ENCODE measurements around the gene CCDC24.

DNA sequence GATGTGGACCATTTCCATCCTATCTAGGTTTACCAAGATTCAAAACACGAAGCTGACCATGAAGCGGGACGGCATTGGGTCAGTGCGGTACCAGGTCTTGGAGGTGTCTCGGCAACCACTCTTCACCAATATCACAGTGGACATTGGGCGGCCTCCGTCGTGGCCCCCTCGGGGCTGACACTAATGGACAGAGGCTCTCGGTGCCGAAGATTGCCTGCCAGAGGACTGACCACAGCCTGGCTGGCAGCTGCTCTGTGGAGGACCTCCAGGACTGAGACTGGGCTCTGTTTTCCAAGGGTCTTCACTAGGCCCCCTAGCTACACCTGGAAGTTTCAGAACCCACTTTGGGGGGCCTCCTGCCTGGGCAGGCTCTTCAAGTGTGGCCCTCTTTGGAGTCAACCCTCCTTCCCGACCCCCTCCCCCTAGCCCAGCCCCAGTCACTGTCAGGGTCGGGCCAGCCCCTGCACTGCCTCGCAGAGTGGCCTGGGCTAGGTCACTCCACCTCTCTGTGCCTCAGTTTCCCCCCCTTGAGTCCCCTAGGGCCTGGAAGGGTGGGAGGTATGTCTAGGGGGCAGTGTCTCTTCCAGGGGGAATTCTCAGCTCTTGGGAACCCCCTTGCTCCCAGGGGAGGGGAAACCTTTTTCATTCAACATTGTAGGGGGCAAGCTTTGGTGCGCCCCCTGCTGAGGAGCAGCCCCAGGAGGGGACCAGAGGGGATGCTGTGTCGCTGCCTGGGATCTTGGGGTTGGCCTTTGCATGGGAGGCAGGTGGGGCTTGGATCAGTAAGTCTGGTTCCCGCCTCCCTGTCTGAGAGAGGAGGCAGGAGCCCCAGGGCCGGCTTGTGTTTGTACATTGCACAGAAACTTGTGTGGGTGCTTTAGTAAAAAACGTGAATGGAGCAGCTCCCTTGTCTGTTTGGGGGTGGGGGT is 864 bp upstream of the CCDC24 start:
- TF ChIP-seq CEBPB (IDR thresholded peaks at IDR 0.05) (no peak), YY1 (IDR thresholded peaks at IDR 0.05; ENCODE audit: low read depth) (no peak), RAD21 (IDR thresholded peaks at IDR 0.05; ENCODE audit: low read depth) (no peak), EP300 (IDR thresholded peaks at IDR 0.05; ENCODE audit: borderline replicate concordance) (no peak), TAF1 (IDR thresholded peaks at IDR 0.05; ENCODE audit: low read depth) (no peak), TEAD4 (IDR thresholded peaks at IDR 0.05) (no peak), CREB1 (IDR thresholded peaks at IDR 0.05; ENCODE audit: low read depth) (no peak), EGR1 (IDR thresholded peaks at IDR 0.05) (no peak), NFIC (IDR thresholded peaks at IDR 0.05) (no peak), FOXM1 (IDR thresholded peaks at IDR 0.05; ENCODE audit: borderline replicate concordance, low read depth) (no peak), ZBTB7A (IDR thresholded peaks at IDR 0.05; ENCODE audit: low read depth) (no peak)
- TF ChIP-seq, protein P1, sequence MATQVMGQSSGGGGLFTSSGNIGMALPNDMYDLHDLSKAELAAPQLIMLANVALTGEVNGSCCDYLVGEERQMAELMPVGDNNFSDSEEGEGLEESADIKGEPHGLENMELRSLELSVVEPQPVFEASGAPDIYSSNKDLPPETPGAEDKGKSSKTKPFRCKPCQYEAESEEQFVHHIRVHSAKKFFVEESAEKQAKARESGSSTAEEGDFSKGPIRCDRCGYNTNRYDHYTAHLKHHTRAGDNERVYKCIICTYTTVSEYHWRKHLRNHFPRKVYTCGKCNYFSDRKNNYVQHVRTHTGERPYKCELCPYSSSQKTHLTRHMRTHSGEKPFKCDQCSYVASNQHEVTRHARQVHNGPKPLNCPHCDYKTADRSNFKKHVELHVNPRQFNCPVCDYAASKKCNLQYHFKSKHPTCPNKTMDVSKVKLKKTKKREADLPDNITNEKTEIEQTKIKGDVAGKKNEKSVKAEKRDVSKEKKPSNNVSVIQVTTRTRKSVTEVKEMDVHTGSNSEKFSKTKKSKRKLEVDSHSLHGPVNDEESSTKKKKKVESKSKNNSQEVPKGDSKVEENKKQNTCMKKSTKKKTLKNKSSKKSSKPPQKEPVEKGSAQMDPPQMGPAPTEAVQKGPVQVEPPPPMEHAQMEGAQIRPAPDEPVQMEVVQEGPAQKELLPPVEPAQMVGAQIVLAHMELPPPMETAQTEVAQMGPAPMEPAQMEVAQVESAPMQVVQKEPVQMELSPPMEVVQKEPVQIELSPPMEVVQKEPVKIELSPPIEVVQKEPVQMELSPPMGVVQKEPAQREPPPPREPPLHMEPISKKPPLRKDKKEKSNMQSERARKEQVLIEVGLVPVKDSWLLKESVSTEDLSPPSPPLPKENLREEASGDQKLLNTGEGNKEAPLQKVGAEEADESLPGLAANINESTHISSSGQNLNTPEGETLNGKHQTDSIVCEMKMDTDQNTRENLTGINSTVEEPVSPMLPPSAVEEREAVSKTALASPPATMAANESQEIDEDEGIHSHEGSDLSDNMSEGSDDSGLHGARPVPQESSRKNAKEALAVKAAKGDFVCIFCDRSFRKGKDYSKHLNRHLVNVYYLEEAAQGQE (IDR thresholded peaks at IDR 0.05; ENCODE audit: low read depth) = no peak
- TF ChIP-seq, protein P2, sequence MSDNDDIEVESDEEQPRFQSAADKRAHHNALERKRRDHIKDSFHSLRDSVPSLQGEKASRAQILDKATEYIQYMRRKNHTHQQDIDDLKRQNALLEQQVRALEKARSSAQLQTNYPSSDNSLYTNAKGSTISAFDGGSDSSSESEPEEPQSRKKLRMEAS (IDR thresholded peaks at IDR 0.05) = no peak
- TF ChIP-seq, protein P3, sequence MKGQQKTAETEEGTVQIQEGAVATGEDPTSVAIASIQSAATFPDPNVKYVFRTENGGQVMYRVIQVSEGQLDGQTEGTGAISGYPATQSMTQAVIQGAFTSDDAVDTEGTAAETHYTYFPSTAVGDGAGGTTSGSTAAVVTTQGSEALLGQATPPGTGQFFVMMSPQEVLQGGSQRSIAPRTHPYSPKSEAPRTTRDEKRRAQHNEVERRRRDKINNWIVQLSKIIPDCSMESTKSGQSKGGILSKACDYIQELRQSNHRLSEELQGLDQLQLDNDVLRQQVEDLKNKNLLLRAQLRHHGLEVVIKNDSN (IDR thresholded peaks at IDR 0.05) = no peak
